ENCODE results near the gene TMEM63C.

DNA sequence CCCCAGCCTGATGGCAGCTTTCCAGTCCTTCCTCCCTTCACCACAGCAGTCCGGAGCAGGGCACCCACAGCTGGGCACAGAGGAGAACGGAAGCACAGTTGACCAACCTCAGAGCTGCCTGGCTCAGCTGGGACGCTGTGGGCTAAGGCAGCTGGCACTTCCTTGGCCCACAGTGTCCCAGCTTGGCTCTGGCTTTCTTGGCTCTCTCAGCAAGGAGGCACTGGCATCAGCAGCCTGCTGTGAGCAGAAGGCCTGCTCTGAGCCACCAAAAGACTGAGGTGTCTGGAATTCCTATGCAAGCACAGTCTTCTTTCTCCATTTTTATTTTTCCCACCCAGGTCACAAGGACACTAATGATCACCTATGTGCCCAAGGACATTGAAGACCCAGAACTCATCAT is 56.8 kb downstream of the TMEM63C start:
- TF ChIP-seq, protein P1, sequence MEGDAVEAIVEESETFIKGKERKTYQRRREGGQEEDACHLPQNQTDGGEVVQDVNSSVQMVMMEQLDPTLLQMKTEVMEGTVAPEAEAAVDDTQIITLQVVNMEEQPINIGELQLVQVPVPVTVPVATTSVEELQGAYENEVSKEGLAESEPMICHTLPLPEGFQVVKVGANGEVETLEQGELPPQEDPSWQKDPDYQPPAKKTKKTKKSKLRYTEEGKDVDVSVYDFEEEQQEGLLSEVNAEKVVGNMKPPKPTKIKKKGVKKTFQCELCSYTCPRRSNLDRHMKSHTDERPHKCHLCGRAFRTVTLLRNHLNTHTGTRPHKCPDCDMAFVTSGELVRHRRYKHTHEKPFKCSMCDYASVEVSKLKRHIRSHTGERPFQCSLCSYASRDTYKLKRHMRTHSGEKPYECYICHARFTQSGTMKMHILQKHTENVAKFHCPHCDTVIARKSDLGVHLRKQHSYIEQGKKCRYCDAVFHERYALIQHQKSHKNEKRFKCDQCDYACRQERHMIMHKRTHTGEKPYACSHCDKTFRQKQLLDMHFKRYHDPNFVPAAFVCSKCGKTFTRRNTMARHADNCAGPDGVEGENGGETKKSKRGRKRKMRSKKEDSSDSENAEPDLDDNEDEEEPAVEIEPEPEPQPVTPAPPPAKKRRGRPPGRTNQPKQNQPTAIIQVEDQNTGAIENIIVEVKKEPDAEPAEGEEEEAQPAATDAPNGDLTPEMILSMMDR (IDR thresholded peaks at IDR 0.05): no peak
- TF ChIP-seq POLR2A (IDR thresholded peaks at IDR 0.05) (no peak), POLR2AphosphoS5 (IDR thresholded peaks at IDR 0.05) (no peak)
